WERI-Rb-1 (cell line): ENCODE results near the gene GPR68.
"Not testable (repeated sequence)": the region's sequence is repeated elsewhere in the genome, so short reads cannot be mapped to it uniquely, and the experiment has no call there.

Experiments
- DNase-seq: peaks from one replicate; pipeline ENCODE4 v3.0.0-alpha.2; 2020
- H3K27ac ChIP-seq: fragments of 250-450 bp; sonication (Bioruptor Pico); 2 replicates; pipeline ENCODE4 v1.5.1; 2020; ENCODE audit warnings: mild to moderate bottlenecking, moderate library complexity
- H3K27me3 ChIP-seq: fragments of 250-450 bp; sonication (Bioruptor Pico); 2 replicates; pipeline ENCODE4 v1.5.1; 2021; ENCODE audit warnings: mild to moderate bottlenecking, low read depth, moderate library complexity; ENCODE audit not compliant: insufficient read depth, severe bottlenecking
- H3K36me3 ChIP-seq: fragments of 250-450 bp; sonication (Bioruptor Pico); 2 replicates; pipeline ENCODE4 v1.5.1; 2020; ENCODE audit warnings: mild to moderate bottlenecking, moderate library complexity
- H3K4me3 ChIP-seq: 2 replicates; pipeline ENCODE4 v1.5.1; 2011; ENCODE audit warnings: low read depth, mild to moderate bottlenecking, control low read depth, low read length
- H3K9me3 ChIP-seq: fragments of 250-450 bp; sonication (Bioruptor Pico); 2 replicates; pipeline ENCODE4 v1.5.1; 2021; ENCODE audit warnings: mild to moderate bottlenecking, moderate library complexity; ENCODE audit not compliant: severe bottlenecking
- CTCF ChIP-seq: IDR thresholded peaks from 2 replicates; pipeline ENCODE4 v1.5.1; 2011; ENCODE audit warnings: low read depth, mild to moderate bottlenecking, control low read depth, inconsistent platforms, low read length

The GPR68 gene

GRCh38 chr14:91229743-91230200, 14.7 kb downstream of the GPR68 start:
- H3K4me3 ChIP-seq: no peak overlapping the region
- no peak overlapping the region for H3K27ac ChIP-seq
- TF ChIP-seq CTCF: no peak

GRCh38 chr14:91229005-91229382, 15.5 kb downstream of the GPR68 start:
- H3K9me3 ChIP-seq: peaks cover 6% of the 10 kb centered on the region
- no peak overlapping the region for H3K4me3 ChIP-seq
- H3K27me3 ChIP-seq: no peaks in the 10 kb centered on the region
- H3K27ac ChIP-seq: no peak overlapping the region
- no peaks in the 10 kb centered on the region for H3K36me3 ChIP-seq
- DNase-seq: no peak
- no peak for TF ChIP-seq CTCF

More at GRCh38 chr14:91229743-91230200, 14.7 kb downstream of the GPR68 start:
- H3K27me3 ChIP-seq: no peaks in the 10 kb centered on the region
- H3K36me3 ChIP-seq: no peaks in the 10 kb centered on the region
- peaks cover 6% of the 10 kb centered on the region for H3K9me3 ChIP-seq
- DNase-seq: no peak

- no peak for DNase-seq
- Histone ChIP-seq H3K36me3 (no peaks in the 10 kb centered on the region), H3K27me3 (no peaks in the 10 kb centered on the region), H3K27ac (no peak overlapping the region), H3K4me3 (no peak overlapping the region), H3K9me3 (peaks cover 6% of the 10 kb centered on the region)
- no peak for TF ChIP-seq CTCF
Observed at GRCh38 chr14:91228112-91229004, 16.1 kb downstream of the GPR68 start.

GRCh38 chr14:91227183-91227628, 17.3 kb downstream of the GPR68 start:
- Histone ChIP-seq H3K27me3 (no peaks in the 10 kb centered on the region), H3K9me3 (peaks cover 6% of the 10 kb centered on the region), H3K27ac (no peak overlapping the region), H3K36me3 (no peaks in the 10 kb centered on the region), H3K4me3 (no peak overlapping the region)
- no peak for TF ChIP-seq CTCF
- DNase-seq: no peak

GRCh38 chr14:91226360-91226759, 18.1 kb downstream of the GPR68 start:
- not testable (repeated sequence) for H3K9me3 ChIP-seq, H3K27me3 ChIP-seq, DNase-seq, H3K4me3 ChIP-seq, H3K36me3 ChIP-seq, H3K27ac ChIP-seq

GRCh38 chr14:91225025-91225424, 19.5 kb downstream of the GPR68 start:
- TF ChIP-seq CTCF: no peak
- Histone ChIP-seq H3K4me3 (no peak overlapping the region), H3K36me3 (no peaks in the 10 kb centered on the region), H3K9me3 (peaks cover under 1% of the 10 kb centered on the region), H3K27me3 (no peaks in the 10 kb centered on the region), H3K27ac (no peak overlapping the region)
- no peak for DNase-seq
